DMS 273 (cell line): Measurements from ENCODE around the gene GBA2.

Source experiments
- DNase-seq: peaks from one replicate; lab custom pipeline; 2025; ENCODE audit not compliant: unreplicated experiment; lab: John Stamatoyannopoulos, UW

GBA2 gene

DNA sequence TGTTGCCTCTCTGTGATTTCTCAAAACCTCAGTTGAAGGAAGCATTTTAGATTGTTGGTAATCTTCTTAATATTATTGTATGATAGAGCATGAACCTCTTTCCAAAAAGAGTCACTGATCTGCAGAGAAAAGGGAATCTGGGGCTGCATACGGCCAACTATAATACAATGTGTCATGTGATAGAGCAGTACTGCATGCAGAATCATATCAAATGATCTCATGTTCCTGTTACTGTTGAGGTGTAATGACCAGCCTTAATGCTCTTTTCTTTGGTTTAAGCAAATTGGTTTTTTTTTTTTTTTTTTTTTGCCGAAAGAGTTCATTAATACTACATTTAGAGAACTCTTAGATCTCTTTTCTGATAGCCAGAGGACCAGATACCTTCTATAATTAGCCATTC is 18.0 kb upstream of the GBA2 start:
- DNase-seq = no peak

DNA sequence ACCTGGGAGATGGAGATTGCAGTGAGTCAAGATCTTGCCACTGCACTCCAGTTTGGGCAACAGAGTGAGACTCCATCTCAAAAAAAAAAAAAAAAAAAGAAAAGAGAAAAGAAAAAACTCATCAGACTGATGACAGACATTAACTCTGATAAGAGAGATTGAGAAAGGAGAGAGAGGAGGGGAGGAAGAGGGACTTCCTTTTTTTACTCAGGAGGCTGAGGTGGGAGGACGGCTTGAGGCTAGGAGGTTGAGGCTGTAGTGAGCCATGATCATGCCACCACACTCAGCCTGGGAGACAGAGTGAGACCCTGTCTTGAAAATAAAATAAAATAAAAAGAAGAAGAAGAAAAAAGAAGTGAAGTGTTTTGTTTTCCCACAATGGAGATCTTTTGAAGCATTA is 14.8 kb upstream of the GBA2 start:
- DNase-seq = no peak

DNA sequence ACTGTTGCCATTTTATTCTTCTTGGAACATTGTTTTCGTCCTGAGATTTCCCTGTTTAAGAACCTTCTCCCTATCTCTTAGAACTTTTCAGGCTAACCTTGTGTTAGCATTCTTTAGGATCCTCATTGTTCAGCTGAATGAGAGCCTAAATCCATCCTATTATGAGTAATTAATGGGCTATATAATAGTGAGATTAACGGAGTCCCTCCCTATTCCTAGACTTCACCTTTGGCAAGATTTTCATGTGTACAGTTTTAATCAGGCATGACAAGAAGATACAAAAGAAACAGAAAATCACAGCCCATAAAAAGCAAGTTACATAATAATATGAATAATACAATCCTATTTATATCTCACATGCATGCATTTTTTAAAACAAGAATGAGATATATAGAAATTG is 14.2 kb upstream of the GBA2 start:
- no peak for DNase-seq

DNA sequence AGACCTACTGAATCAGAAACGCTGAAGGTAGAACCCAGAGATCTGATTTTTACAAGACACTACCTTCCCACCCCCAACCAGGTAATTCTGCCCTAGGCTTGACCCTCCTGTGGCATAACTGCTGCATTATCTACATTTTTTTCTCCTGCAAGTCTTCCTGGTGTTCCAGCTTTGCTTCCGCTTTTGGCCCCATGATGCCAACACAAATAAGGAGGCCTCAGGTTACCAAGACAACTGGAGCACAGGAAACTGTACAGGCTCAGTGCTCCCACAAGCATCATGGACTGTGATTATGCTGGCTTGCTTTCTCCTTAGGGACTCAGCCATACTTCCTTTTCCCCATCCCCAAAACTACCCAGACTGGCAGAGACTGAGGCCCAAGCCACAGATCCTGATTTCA is 11.6 kb upstream of the GBA2 start:
- DNase-seq = no peak

DNA sequence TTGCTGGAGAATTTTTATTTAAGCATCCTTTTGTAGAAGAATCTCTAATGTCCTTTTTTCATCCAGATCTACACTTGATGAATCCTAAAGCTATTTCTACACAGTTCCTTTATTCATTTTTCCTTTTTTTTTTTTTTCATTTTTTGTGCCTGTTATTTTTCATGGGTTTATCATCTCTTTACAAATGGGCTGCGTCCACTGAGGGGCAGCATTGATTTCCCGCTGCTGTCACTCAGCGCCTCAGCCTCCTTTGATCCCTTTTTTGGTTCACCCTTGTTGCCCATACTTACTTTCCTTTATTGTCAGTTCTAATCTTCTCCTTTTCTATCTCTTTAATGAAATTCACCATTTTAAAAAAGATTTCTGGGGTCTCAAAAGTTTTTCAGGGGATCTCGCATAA is 10.8 kb upstream of the GBA2 start:
- DNase-seq = no peak

DNA sequence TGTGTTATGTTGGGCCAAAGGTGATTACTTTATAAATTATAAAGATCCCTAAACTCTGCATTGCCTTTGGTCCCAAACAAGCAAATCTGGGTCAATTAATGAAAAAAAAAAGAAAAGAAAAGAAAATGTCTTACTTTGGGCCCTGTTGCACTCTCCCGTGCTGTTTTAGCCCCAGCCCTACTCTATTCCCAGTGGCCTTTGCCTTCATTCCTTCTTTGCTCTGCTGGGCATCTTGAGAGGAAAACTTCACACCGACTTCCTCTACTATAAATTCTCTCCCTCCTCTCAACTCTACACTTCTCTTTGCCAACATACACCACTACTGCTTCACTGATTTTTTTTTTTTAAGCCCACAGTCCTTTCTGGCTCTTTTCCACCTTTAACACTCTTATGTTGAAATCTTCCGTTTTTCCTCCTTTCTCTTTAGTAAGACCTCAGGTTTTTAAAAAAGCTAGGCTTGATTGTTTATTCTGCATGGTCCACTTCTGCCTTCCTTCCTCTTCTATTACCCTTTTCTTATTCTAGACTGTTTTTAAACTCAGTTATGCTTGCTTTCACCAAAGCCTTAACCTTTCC is 9.5 kb upstream of the GBA2 start:
- DNase-seq = no peak

DNA sequence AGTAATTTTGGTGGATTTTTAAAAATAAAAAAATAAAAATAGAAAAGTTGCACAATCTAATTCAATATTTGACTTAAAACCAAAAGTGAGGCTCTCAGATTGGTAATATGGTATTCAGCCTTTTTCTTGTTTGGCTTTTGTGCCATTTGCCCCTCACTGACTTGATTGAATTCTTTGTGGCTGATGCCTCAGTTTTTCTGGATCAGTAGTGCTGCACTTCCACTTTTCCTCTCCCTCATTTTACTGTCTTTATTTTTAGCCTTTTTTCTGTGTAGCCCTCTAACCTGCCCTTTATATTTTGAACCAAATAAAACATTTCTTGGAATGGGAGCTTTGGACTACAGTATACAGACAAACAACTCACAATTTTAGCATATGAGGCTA is 8.9 kb upstream of the GBA2 start:
- no peak for DNase-seq

DNA sequence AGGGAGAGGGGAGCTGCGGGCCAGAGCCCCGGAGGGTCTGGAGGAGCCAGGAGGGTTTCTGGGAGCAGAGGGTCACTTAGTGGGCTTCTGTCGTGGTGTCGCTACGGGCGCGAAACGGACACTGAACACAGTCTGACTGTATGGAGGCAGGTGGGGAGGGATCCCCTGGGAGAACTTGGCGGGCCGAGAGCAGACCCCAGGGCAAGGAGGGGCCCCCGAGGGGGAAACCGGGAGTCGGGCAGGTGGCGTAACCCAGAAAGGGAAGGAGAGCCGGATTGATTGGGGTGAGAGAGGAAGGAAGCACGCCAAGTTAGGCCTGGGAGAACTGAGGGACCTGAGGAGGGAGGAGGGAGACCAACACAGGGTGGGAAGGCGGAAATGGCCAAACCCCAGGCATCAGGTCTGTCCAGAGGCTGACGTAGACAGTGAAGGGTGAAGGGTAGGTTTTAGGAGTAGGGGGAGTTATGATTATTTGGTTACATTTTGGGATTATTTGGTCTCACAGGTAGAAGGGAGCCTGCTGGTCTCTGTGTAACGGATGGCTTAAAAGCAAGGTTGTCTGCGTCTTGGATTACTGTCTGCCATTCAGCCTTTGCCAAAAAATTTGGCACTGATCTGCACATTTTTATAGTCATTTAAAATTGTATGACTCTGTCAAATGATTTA is 8.3 kb upstream of the GBA2 start:
- peak; percentile 75 for DNase-seq

DNA sequence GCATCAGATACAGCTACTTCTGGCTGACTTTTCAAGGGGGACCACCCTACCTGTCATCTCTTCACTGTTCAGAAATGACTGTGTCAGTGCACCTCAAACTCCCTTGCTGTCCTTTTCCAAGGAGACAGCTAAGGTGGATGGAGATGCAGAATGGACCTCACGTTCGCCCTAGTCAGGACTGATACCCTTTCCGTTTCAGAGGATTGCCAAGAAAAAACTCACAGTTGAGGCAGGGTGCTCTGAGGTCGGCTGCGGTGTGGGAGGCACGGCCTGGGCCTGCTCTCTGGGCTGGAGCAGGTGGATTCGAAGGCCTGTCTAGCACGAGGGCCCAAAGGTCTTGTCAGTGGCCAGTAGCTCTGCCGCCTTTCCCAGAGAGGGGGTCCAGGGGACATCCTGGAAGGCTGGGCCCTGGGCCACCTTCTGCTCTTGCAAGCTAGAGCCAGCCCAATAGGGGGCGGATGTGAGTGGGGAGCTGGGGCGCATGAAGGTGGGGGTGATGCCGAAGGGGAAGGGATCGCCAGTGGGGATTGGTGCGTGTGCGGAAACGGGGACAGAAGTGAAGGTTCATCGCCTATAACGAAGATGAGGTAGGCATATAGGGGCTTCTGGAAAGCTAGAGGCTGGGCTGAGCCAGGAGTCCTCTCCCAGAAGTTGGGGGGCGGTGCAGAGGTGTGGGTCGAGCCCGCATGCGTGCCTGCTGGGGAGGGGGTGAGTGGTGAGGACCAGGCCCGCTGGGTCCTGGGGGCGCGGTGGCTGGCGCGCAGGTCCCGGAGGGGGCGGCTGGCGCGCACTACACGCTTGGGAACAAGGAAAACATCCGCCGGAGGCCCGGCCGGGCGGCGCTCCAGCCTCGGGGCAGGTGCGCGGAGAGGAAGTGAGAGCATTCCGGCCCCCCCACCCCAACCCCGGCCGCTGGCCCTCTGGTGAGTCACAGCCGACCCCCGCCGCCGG is 7.5 kb upstream of the GBA2 start:
- peak; percentile 87 for DNase-seq

DNA sequence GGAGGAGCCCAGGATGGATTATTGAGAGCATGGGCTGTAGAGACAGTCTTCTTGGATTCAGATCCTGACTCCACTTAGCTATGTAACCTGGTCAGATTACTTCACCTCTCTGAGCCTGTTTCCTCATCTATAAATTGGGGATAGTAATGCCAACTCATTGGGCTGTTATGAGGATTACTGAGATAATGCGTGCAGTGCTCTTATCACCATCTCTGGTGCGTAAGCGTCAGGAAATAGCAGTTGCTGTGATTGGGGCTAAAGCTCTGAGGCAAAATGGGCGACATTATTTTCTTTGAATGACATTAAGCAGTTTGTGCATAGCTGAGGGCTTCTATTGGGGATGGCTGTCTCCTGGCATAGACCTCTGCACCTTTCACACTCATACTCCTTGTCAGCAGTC is 6.0 kb upstream of the GBA2 start:
- DNase-seq = no peak

DNA sequence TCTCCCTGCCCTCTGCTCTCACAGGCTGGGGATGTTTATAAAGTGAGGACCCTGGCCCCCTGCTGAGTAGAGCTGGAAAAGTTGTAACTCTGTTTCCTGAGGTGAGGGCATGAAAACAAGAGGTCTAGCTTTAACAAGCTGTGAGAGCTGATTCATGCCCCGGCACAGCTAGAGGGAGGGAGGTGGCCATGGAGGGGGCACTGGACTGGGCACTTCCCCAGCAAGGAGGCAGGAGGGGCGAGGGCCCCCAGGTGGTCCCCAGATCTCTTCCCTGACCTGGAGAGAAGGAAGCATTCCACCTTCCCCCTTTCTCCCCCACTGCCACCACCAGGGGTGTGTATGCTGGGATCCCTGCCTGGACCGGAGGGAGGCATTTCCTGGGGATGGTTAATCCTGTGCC is 5.2 kb upstream of the GBA2 start, which contains the start of gene MSMP:
Gene MSMP, minus strand, starts transcription at position 13 of the 400 bp plus-strand sequence. CDS start 147 bp downstream, outside the sequence.
- DNase-seq = no peak

DNA sequence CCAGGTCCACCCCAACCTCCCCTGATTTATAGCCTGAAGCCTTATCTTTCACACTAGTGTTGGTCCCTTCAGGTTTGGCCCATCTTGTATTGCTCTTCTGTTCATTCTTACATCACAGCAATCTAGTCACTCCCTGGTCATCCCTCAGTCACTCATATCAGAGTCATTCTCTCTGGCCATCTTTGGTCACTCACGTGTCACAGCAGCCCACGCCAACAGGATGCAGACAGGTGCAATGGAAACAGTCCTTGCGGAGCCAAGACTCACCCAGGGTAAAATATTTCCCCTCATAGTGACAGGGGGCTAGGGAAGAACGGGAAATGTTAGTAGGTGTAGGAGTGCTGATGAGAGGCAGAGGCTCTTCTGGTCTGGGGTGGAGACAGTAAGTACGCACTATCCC is 4.4 kb upstream of the GBA2 start:
- DNase-seq = no peak

DNA sequence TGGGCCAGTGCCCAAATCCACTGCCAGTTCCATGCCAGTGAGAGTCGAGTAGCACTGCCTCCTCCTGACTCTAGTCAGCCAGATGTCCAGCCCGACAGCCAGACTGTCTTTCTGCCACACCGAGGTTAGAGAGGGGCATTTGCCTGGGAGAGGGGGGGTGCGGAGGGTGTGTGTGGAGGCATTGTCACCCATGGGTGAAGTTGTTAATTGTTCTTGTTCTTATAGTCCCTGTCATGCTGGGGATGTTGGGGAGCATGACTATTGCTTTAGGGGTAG is 1.2 kb upstream of the GBA2 start:
- DNase-seq = no peak

DNA sequence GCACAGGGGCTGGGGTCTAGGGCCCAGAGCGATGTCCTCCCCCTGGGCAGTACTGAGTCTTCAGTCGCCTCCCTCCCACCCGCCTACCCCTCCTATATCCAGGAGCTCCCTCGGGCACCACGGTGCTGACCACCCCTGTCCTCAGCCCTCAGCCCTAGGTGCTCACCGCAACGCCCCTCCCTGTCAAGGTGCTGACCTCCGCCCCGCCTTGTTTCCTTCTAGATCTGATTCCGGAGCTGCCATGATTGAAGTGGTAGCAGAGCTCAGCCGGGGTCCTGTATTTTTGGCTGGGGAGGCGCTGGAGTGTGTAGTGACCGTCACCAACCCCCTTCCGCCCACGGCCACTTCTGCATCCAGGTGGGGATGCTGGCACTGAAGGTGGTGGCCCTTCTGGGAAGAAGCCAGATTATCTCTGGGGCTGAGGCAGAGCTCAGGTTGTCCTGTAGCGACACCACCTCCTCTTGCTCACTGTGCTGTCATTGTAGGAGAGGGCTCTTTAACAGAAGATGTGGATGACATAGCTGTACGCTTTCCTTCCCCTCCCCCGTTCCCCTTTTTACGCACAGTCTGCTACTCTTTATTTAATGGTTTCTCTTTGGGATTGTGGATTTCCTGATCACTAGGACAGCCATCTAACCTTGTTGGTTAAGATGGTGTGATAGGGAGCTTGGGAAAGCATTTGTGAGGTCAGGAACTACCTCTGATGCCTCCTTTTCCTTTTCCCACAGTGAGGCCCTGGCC is 657 bp upstream of the GBA2 start:
- peak; percentile 30 for DNase-seq

DNA sequence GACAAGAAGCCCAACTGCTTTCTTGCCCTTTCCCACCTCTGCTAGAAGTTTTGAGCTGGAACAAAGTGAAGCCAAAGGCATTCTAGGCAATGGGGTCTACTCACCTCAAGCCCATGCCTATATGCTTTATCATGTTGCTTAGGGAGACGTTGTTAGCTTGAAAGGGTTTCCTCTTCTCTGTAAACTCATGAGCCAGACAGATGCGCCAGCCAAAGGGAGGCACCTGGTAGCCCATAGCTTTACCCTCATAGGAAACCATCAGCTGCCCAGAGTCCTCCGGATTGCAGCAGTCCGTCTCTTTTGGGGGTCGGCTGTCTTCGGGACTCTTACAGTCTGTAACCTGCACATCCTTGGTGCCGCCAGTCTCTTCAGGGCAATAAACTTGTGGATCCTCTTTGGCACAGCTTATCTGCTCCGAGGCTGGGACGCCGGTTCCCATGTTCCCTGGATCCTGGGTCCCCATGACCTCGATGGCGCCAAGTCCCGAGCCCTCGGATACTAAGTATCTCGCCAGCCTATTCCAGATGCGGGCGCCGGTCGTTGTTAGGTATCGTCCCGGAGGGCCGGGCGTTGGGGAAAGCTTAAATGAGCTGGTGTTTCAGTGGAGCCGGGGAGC is 678 bp downstream of the GBA2 start:
- peak; percentile 61 for DNase-seq

DNA sequence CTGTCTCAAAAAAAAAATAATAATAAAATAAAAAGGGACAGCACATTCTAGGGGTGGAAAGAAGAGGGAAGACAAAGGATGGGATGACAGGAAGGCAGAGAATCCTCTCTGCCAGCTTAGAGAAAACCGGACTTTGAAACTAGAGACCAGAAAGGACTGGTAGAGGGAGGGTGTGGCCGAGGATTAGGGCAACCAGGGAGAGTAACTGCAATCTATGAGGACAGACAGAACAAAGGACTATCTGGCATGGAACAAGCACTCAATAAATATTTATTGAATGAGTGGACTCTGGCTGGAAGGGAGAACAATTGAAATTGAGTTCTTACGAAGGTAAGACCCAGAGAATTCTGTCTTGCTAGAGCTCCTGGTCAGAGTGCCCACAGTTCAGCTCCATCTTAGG is 2.4 kb downstream of the GBA2 start:
- no peak for DNase-seq

DNA sequence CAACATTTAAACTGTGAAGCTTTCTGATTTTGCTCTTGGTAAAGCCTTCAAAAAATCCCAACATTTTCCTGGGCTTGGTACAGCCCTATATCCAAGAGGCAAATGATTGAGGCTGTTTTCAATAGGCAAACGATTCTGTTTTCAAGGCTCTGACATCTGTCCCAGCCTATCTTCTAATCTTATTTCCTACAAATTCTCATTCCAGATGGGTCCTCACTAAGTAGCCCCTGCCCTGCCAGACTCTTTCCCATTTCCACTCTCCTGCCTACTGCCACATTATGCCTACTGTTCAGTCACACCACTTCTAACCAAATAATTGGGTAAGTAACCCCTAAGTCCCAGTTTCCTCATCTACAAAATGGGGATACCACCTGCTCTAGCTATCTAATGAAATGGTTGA is 3.5 kb downstream of the GBA2 start:
- peak; percentile 54 for DNase-seq

DNA sequence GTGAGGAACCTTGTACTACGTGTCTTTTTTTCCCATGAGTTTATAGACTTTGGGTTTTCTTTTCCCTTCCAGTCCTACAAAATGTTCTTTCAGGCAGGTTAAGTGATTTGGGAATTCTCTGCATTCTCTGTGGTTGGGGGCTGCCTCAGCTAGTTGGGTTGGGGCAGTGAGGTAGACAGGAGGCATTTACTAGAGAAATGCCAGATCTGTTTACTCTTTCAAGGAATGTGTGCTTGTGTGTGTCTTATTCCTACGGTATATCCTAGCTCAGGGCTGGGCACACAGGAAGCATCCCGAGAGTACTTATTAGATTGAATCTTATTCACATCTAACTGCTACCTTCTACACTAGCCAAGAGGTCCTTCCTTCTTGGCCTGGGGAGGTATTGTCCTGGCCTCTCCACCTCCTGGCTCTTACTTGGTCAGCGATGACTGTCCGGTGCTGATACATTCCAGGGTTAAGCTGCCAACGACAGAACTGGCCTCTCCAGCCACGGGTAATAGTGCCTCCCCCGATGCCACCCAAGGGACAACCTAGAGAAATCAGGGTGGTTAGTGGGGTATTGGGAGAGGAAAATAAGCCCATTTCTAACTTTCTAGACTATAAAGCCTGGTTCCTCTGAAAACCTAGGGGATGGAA is 5.0 kb downstream of the GBA2 start:
- DNase-seq = no peak

DNA sequence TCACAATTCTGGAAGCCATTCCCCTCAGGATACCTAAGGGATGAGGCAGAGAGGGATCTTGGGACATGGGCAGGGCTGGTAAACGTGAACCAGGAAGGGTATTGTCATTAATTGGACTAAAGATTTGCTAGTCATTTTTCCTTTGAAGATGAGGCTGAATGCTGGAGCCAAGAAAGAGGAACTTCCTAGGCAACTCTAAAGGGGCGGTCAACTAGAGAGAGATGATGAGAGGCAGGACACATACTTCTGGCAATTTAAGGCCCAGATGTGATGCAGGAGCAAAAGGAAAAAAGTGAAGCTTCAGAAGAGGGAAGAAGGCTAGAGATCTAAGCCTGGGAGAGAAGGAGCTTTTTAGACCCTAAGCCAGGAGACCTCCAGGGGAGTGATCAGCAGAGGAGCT is 5.6 kb downstream of the GBA2 start:
- DNase-seq = no peak

DNA sequence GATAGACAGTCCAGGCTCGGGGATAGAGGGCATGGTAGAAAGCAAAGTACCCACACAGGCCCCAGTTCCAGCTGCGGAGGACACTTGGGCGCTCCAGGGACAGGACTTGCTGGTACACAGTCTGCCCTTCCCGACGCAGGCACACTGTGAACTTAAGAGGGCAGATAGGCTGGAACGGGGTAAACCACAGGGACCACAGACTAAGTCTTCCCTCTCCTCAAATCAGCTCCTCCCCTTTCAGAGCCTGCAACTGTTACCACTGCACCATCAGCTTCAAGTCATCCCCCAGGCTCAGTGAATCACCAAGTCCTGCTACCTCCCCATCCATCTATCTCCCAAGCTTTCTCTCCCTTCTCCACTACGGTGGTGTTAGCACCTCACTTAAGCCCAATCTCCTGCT is 7.3 kb downstream of the GBA2 start:
- DNase-seq = no peak

DNA sequence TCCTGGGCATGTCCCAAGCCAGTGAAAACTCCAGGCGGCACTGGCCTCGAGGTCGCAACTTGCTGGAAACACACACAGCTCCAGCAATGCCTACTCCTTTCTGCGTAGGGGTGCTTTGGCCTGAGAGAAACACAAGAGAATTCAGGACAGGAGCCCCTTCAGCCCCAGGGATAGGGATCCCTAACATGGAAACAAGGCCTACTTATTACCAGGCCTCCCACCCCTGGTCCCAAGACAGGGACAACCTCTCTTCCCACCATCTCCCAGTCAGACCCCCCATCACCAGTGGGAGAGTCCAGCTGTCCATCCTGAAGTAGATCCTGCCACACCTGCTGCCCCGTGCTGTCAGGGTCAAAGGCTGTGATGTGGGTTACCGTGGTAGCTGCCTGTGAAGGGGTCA is 8.8 kb downstream of the GBA2 start:
- no peak for DNase-seq
